KMS-11 (cell line): ENCODE measurements around the gene RNF181.

ENCODE experiments used
- H2AFZ ChIP-seq: fragments of 200-600 bp; sonication (generic); 2 replicates; pipeline ENCODE4 v1.6.1; 2016; ENCODE audit warnings: antibody characterized with exemption, mixed run types, low read depth
- H3K27ac ChIP-seq: fragments of 200-600 bp; sonication (generic); 2 replicates; pipeline ENCODE4 v1.6.1; 2016; ENCODE audit warnings: mild to moderate bottlenecking, mixed run types
- H3K27me3 ChIP-seq: fragments of 200-600 bp; sonication (generic); 2 replicates; pipeline ENCODE4 v1.6.1; 2017; ENCODE audit warnings: mild to moderate bottlenecking, low read depth, mixed run types, moderate library complexity; ENCODE audit not compliant: insufficient read depth
- H3K36me3 ChIP-seq: fragments of 200-600 bp; sonication (generic); 2 replicates; pipeline ENCODE4 v1.6.1; 2017; ENCODE audit warnings: mild to moderate bottlenecking, mixed run types; ENCODE audit not compliant: insufficient read depth
- H3K4me1 ChIP-seq: fragments of 200-600 bp; sonication (generic); 2 replicates; pipeline ENCODE4 v1.6.1; 2016; ENCODE audit warnings: mild to moderate bottlenecking, low read depth, mixed run types; ENCODE audit not compliant: poor library complexity, severe bottlenecking
- H3K4me2 ChIP-seq: fragments of 200-600 bp; sonication (generic); 2 replicates; pipeline ENCODE4 v1.7.0; 2016; ENCODE audit warnings: mild to moderate bottlenecking, mixed run types
- H3K4me3 ChIP-seq: fragments of 200-600 bp; sonication (generic); IDR thresholded peaks from 2 replicates; pipeline ENCODE4 v1.6.1; 2017; ENCODE audit warnings: low read depth, low read length, mixed read lengths; ENCODE audit not compliant: insufficient read depth
- H3K79me2 ChIP-seq: fragments of 200-600 bp; sonication (generic); 2 replicates; pipeline ENCODE4 v1.6.1; 2016; ENCODE audit warnings: low read depth, mixed run types; ENCODE audit not compliant: insufficient read depth
- H3K9ac ChIP-seq: fragments of 200-600 bp; sonication (generic); 2 replicates; pipeline ENCODE4 v1.6.1; 2016; ENCODE audit warnings: mild to moderate bottlenecking, mixed run types
- H4K20me1 ChIP-seq: fragments of 200-600 bp; sonication (generic); 2 replicates; pipeline ENCODE4 v1.6.1; 2016; ENCODE audit warnings: mild to moderate bottlenecking, mixed run types; ENCODE audit not compliant: insufficient read depth
- CTCF ChIP-seq: fragments of 200-600 bp; sonication (generic); conservative IDR thresholded peaks from 2 replicates; pipeline ENCODE4 v1.6.1; 2017; ENCODE audit warnings: low read depth, mild to moderate bottlenecking, antibody characterized with exemption, low read length, moderate library complexity, mixed read lengths

Gene RNF181

GRCh38 chr2:85582492-85582891, 13.1 kb upstream of the RNF181 start:
- H3K4me2 ChIP-seq: no peak overlapping the region
- H3K4me3 ChIP-seq: no peak overlapping the region
- no peak overlapping the region for H3K27ac ChIP-seq
- H2AFZ ChIP-seq: no peak overlapping the region
- H3K4me1 ChIP-seq: no peaks in the 10 kb centered on the region
- H3K36me3 ChIP-seq: no peaks in the 10 kb centered on the region
- H3K9ac ChIP-seq: no peak overlapping the region
- TF ChIP-seq CTCF: no peak
- H3K79me2 ChIP-seq: no peaks in the 10 kb centered on the region
- no peaks in the 10 kb centered on the region for H4K20me1 ChIP-seq
- peaks cover 11% of the 10 kb centered on the region; the same call in 1 of the 2 replicates for H3K27me3 ChIP-seq

- H3K36me3 ChIP-seq: no peaks in the 10 kb centered on the region
- H3K9ac ChIP-seq: no peak overlapping the region
- no peaks in the 10 kb centered on the region for H4K20me1 ChIP-seq
- no peak overlapping the region for H3K4me3 ChIP-seq
- no peak for TF ChIP-seq CTCF
- no peak overlapping the region for H2AFZ ChIP-seq
- H3K27me3 ChIP-seq: peaks cover 10% of the 10 kb centered on the region; the same call in 1 of the 2 replicates
- H3K4me2 ChIP-seq: no peak overlapping the region
- no peaks in the 10 kb centered on the region for H3K79me2 ChIP-seq
- H3K4me1 ChIP-seq: no peaks in the 10 kb centered on the region
- H3K27ac ChIP-seq: no peak overlapping the region
Observed at GRCh38 chr2:85583667-85584353, 11.7 kb upstream of the RNF181 start.

GRCh38 chr2:85584354-85584856, 11.1 kb upstream of the RNF181 start, which contains the start of gene VAMP5:
Gene VAMP5 (plus strand): TSS chr2:85584431. CDS start chr2:85584491, 60 bp downstream.
- no peak within 1 kb of the TSS for H3K9ac ChIP-seq
- H3K79me2 ChIP-seq: no peaks in the 10 kb centered on the region
- H4K20me1 ChIP-seq: no peaks in the 10 kb centered on the region
- peaks cover 6% of the 10 kb centered on the region; the same call in 1 of the 2 replicates for H3K27me3 ChIP-seq
- H3K36me3 ChIP-seq: no peaks in the 10 kb centered on the region
- H3K4me3 ChIP-seq: no peak within 1 kb of the TSS
- TF ChIP-seq CTCF: no peak
- no peak within 1 kb of the TSS for H3K27ac ChIP-seq
- no peaks in the 10 kb centered on the region for H3K4me1 ChIP-seq
- no peak within 1 kb of the TSS for H2AFZ ChIP-seq
- H3K4me2 ChIP-seq: no peak within 1 kb of the TSS

GRCh38 chr2:85584857-85585780, 10.4 kb upstream of the RNF181 start:
- no peak overlapping the region for H3K4me3 ChIP-seq
- H3K9ac ChIP-seq: no peak overlapping the region
- H3K79me2 ChIP-seq: no peaks in the 10 kb centered on the region
- H3K27me3 ChIP-seq: peaks cover 6% of the 10 kb centered on the region; the same call in 1 of the 2 replicates
- H3K4me1 ChIP-seq: no peaks in the 10 kb centered on the region
- H3K36me3 ChIP-seq: no peaks in the 10 kb centered on the region
- no peak overlapping the region for H3K27ac ChIP-seq
- no peak overlapping the region for H3K4me2 ChIP-seq
- H2AFZ ChIP-seq: no peak overlapping the region
- H4K20me1 ChIP-seq: no peaks in the 10 kb centered on the region
- no peak for TF ChIP-seq CTCF
